Neural cell (in vitro differentiated cells): ENCODE data around the gene ZNF784.

Experiments
- EZH2 ChIP-seq: fragments of 200-600, 300-800 bp; shearing (Covaris generic), sonication (generic); IDR thresholded peaks from 2 replicates; pipeline ENCODE4 v1.6.1; 2014; ENCODE audit warnings: antibody characterized with exemption, low read length, borderline replicate concordance, mild to moderate bottlenecking; ENCODE audit not compliant: insufficient read depth, poor library complexity, severe bottlenecking
- RAD21 ChIP-seq: fragments of 450-650 bp; conservative IDR thresholded peaks from 2 replicates; pipeline ENCODE4 v1.6.1; 2014; ENCODE audit warnings: antibody characterized with exemption, mild to moderate bottlenecking, moderate library complexity
- TF ChIP-seq, protein P1 (sequence below): fragments of 450-650 bp; IDR thresholded peaks from 2 replicates; pipeline ENCODE4 v1.5.1; 2014; ENCODE audit warnings: antibody characterized with exemption, mild to moderate bottlenecking, moderate library complexity; ENCODE audit not compliant: poor library complexity, severe bottlenecking

DNA sequence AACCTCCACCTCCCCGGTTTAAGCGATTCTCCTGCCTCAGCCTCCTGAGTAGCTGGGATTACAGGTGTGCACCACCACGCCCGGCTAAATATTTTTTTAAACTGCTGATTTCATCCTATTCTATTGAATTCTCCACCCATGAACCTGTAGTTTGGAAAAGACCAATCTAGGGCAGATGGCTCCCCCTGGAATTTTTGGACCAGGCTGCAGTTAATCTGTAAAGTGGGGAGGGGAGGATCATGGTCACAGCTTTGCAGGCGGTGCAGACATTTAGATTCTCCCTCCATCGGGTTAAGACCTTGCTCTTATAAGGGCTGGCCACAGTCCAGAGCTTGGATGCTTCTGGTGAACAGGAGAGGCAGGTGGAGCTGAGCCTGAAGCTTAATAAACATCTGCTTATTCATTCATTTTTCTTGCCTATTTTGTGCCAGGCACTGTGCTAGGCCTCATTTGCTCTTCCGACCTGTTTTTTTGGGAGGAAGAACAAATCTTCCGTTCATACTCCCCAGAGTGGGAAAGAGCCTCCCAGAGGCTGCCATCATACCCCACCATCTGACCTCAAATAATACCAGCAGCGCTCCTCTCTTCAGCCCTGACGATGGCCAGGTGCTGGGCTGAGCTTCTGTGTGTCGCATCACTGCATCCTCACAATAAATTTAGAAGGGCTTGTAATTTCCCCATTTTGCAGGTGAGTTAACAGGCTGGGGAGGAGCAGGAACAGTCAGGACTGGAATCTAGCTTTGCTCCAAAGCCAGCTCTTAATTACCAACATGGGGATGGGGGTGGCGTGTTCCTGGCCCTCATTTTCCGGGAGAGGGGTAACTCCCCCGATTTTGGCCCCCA is 22.7 kb upstream of the ZNF784 start:
- TF ChIP-seq RAD21 (no peak), EZH2 (no peak)
- TF ChIP-seq, protein P1, sequence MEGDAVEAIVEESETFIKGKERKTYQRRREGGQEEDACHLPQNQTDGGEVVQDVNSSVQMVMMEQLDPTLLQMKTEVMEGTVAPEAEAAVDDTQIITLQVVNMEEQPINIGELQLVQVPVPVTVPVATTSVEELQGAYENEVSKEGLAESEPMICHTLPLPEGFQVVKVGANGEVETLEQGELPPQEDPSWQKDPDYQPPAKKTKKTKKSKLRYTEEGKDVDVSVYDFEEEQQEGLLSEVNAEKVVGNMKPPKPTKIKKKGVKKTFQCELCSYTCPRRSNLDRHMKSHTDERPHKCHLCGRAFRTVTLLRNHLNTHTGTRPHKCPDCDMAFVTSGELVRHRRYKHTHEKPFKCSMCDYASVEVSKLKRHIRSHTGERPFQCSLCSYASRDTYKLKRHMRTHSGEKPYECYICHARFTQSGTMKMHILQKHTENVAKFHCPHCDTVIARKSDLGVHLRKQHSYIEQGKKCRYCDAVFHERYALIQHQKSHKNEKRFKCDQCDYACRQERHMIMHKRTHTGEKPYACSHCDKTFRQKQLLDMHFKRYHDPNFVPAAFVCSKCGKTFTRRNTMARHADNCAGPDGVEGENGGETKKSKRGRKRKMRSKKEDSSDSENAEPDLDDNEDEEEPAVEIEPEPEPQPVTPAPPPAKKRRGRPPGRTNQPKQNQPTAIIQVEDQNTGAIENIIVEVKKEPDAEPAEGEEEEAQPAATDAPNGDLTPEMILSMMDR: no peak
